ENCODE data around the gene FKBP4. TPM values are rescaled to one million over a fixed set of nuclear protein-coding genes. Genes with fewer than 3 reads are reported as not detected.

Gene FKBP4
- total and polyA plus RNA-seq, 2 of the 8 experiments (the other 6 are each of a cell fraction or from before 2014, with no cell fraction given): 72.6 to 243 TPM

DNA sequence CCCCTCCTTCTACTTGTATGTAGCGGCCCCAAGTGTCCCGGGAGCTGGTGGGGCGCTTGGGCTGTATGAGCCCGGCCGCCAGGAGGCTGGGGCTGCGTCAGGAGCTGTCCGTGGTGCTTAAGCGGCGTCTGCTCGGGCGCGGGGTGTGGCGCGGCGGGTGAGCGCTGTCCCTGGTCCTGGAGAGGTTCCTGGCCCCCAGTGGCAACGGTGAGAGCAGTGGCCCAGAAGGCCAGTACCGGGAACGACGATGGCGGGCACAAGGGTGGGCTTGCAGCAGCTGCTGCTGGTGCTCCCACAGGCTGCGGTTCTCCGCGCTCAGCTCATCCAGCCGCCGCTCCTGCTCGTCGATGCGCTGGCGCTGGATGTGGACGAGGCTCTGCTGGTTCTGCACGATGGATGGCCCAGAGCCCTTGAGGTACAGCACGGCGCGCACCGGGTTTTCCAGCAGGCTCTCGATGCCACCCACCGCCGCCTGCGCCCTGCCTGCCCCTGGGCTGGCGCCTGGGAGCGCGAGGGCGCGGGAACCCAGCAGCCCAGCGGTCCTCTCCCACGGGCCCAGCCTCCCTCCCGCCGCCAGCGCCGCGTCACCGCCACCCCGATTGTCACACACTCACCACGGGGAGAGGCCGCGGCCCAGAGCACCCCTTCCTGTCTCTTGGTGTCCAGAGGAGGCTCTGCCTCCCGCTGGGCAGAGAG is 41.9 kb upstream of the FKBP4 start (continued):
- TF ChIP-seq EP300 (IDR thresholded peaks at IDR 0.05; ENCODE audit: borderline replicate concordance in 1 of 2, low read depth in 2 of 2, low read length in 2 of 2) (peak in 1 of 2 experiments; percentile 68; a peak in 1 of 3 replicates), MAFK (IDR thresholded peaks at IDR 0.05; ENCODE audit: low read depth, low read length) (no peak), KDM5A (IDR thresholded peaks at IDR 0.05; ENCODE audit: low read length) (no peak), BRCA1 (IDR thresholded peaks at IDR 0.05; ENCODE audit: low read depth, low read length) (no peak), CHD1 (IDR thresholded peaks at IDR 0.05; ENCODE audit: low read depth, low read length) (no peak), SRF (IDR thresholded peaks at IDR 0.05; ENCODE audit: low read depth, low read length) (no peak), NANOG (IDR thresholded peaks at IDR 0.05; ENCODE audit: insufficient read depth, low read depth, low read length, poor library complexity, severe bottlenecking) (peak; percentile 41), TBP (IDR thresholded peaks at IDR 0.05; ENCODE audit: low read depth, low read length) (peak; percentile 58; the same call in 1 of the 2 replicates), ATF3 (IDR thresholded peaks at IDR 0.05; ENCODE audit: insufficient read depth, low read depth, low read length) (no peak), TAF1 (IDR thresholded peaks at IDR 0.05; ENCODE audit: low read depth, low read length) (no peak), YY1 (IDR thresholded peaks at IDR 0.05; ENCODE audit: low read depth, low read length) (peak; percentile 67; the same call in 1 of the 2 replicates), PHF8 (conservative IDR thresholded peaks at IDR 0.05; ENCODE audit: low read depth, low read length) (no peak), GABPA (IDR thresholded peaks at IDR 0.05; ENCODE audit: borderline replicate concordance, insufficient read depth, low read length) (0 out of 2 replicates have a peak, but pooled peaks have one; percentile 62), RBBP5 (IDR thresholded peaks at IDR 0.05; ENCODE audit: borderline replicate concordance, low read depth, low read length) (no peak), CREB1 (IDR thresholded peaks at IDR 0.05) (peak; percentile 80), CBX5 (IDR thresholded peaks at IDR 0.05; ENCODE audit: low read depth, low read length) (no peak), SIRT6 (IDR thresholded peaks at IDR 0.05; ENCODE audit: low read length) (no peak), KDM1A (IDR thresholded peaks at IDR 0.05; ENCODE audit: borderline replicate concordance, low read length) (no peak), ATF2 (IDR thresholded peaks at IDR 0.05; ENCODE audit: low read length) (no peak)
